Neural progenitor cell (in vitro differentiated cells): Measurements from ENCODE around the gene NQO2.

Experiments
- EZH2 ChIP-seq: fragments of 200-600 bp; sonication (generic); IDR thresholded peaks from 2 replicates; pipeline ENCODE4 v1.6.1; 2017; ENCODE audit warnings: antibody characterized with exemption, mild to moderate bottlenecking, moderate library complexity
- TF ChIP-seq, protein P1 (sequence below): fragments of 200-600 bp; sonication (generic); IDR thresholded peaks from 2 replicates; pipeline ENCODE4 v1.5.1; 2017; ENCODE audit warnings: antibody characterized with exemption, mild to moderate bottlenecking

DNA sequence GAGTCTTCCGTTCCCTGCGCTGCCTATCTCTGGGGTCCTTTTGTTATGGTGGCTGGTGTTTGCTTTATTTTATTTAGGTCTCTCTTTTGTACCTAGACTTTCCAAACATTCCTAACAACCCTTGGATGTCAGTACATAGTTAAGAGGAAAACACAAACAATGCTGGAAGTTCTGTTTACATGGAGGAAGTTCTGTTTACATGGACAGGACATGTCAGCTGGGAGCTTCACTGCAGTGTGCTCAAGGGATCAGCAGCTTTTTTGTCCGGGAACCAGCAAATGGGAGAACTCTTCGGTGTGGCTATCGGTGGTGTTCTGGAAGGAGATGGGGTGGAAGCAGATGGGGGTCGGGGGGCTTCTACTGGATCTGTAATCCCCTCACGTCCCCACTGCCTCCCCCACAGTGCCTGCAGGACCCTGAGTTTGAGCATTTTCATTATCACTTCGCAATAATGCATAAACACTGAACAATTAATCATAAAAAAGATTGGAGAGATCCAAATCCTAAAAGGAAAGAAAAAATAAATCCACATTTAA lies 31.0 kb upstream of the NQO2 start:
- TF ChIP-seq, protein P1, sequence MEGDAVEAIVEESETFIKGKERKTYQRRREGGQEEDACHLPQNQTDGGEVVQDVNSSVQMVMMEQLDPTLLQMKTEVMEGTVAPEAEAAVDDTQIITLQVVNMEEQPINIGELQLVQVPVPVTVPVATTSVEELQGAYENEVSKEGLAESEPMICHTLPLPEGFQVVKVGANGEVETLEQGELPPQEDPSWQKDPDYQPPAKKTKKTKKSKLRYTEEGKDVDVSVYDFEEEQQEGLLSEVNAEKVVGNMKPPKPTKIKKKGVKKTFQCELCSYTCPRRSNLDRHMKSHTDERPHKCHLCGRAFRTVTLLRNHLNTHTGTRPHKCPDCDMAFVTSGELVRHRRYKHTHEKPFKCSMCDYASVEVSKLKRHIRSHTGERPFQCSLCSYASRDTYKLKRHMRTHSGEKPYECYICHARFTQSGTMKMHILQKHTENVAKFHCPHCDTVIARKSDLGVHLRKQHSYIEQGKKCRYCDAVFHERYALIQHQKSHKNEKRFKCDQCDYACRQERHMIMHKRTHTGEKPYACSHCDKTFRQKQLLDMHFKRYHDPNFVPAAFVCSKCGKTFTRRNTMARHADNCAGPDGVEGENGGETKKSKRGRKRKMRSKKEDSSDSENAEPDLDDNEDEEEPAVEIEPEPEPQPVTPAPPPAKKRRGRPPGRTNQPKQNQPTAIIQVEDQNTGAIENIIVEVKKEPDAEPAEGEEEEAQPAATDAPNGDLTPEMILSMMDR = no peak
- no peak for TF ChIP-seq EZH2
